ENCODE data around the gene HARS1. TPM values are rescaled to one million over a fixed set of nuclear protein-coding genes. Genes with fewer than 3 reads are reported as not detected.

The HARS1 gene
- total RNA-seq = 50.6 and 62.6 TPM in 2 replicates

GRCh38 chr5:140690941-140691924 lies at the start of gene HARS1, which contains the start of gene HARS2:
Gene HARS1, minus strand, starts transcription at chr5:140691370. Its CDS starts 66 bp downstream, at chr5:140691304.
Gene HARS2, plus strand, starts transcription at chr5:140691455. Its CDS starts 194 bp downstream, at chr5:140691649.

GRCh38 chr5:140700177-140701144 lies 9.3 kb upstream of the HARS1 start, which contains the start of gene ZMAT2:
Gene ZMAT2, plus strand, starts transcription at chr5:140700447. Its CDS starts 14 bp downstream, at chr5:140700461.

GRCh38 chr5:140673187-140673976 lies 17.8 kb downstream of the HARS1 start, which contains the start of gene DND1:
Gene DND1, minus strand, starts transcription at chr5:140673576. Its CDS starts 34 bp downstream, at chr5:140673542.

GRCh38 chr5:140664359-140665119 lies 26.6 kb downstream of the HARS1 start, which contains the start of gene WDR55:
Gene WDR55, plus strand, starts transcription at chr5:140664904. Its CDS starts 9 bp downstream, at chr5:140664913.

GRCh38 chr5:140639148-140639981 lies 51.8 kb downstream of the HARS1 start, which contains the start of gene TMCO6:
Gene TMCO6, plus strand, starts transcription at chr5:140639451. Its CDS starts 77 bp downstream, at chr5:140639528.

GRCh38 chr5:140633021-140633471 lies 58.1 kb downstream of the HARS1 start, which contains the start of gene CD14:
Gene CD14, minus strand, starts transcription at chr5:140633175. Its CDS starts 104 bp downstream, at chr5:140633071.

Other genes starting within 250 kb of the HARS1 start
- gene EIF4EBP3, start 143.7 kb downstream of the HARS1 start, total RNA-seq = 1.4 and 2.6 TPM in 2 replicates
- 26.8 and 30.1 TPM in 2 replicates for gene SRA1, start 133.9 kb downstream of the HARS1 start, total RNA-seq
- gene APBB3, start 126.8 kb downstream of the HARS1 start, total RNA-seq = 18.6 and 24.1 TPM in 2 replicates
- gene SLC35A4, start 126.5 kb downstream of the HARS1 start, total RNA-seq = 38.0 and 39.9 TPM in 2 replicates
- gene CD14, start 58.2 kb downstream of the HARS1 start, total RNA-seq = 4.8 and 5.2 TPM in 2 replicates
- gene TMCO6, start 51.9 kb downstream of the HARS1 start, total RNA-seq = 7.0 and 8.0 TPM in 2 replicates
- gene NDUFA2, start 43.7 kb downstream of the HARS1 start, total RNA-seq = 26.3 and 36.9 TPM in 2 replicates
- 47.7 and 52.2 TPM in 2 replicates for gene IK, start 43.5 kb downstream of the HARS1 start, total RNA-seq
- 23.5 and 23.7 TPM in 2 replicates for gene WDR55, start 26.5 kb downstream of the HARS1 start, total RNA-seq
- 0.07 and 0.13 TPM in 2 replicates for gene DND1, start 17.8 kb downstream of the HARS1 start, total RNA-seq
- 23.7 and 28.0 TPM in 2 replicates for gene HARS2, start 85 bp upstream of the HARS1 start, total RNA-seq
- 40.7 and 40.8 TPM in 2 replicates for gene ZMAT2, start 9.1 kb upstream of the HARS1 start, total RNA-seq
- 0.20 TPM in 1 of 2 replicates, not detected in the other for gene PCDHA1, start 94.8 kb upstream of the HARS1 start, total RNA-seq
- gene PCDHA2, start 103.5 kb upstream of the HARS1 start, total RNA-seq = 0.03 and 0.07 TPM in 2 replicates
- 0.20 and 0.39 TPM in 2 replicates for gene PCDHA3, start 109.7 kb upstream of the HARS1 start, total RNA-seq
- 0.59 and 0.69 TPM in 2 replicates for gene PCDHA4, start 115.7 kb upstream of the HARS1 start, total RNA-seq
- gene PCDHA5, start 130.2 kb upstream of the HARS1 start, total RNA-seq = 0.07 TPM in 2 replicates
- 0.76 and 0.91 TPM in 2 replicates for gene PCDHA6, start 136.6 kb upstream of the HARS1 start, total RNA-seq
- 1.4 and 1.7 TPM in 2 replicates for gene PCDHA7, start 142.9 kb upstream of the HARS1 start, total RNA-seq
- gene PCDHA8, start 149.8 kb upstream of the HARS1 start, total RNA-seq = 0.07 and 0.26 TPM in 2 replicates
- gene PCDHA9, start 157.0 kb upstream of the HARS1 start, total RNA-seq = 0.07 and 0.10 TPM in 2 replicates
- gene PCDHA10, start 164.5 kb upstream of the HARS1 start, total RNA-seq = 0.26 and 0.50 TPM in 2 replicates
- gene PCDHA11, start 177.6 kb upstream of the HARS1 start, total RNA-seq = 0.23 and 0.33 TPM in 2 replicates
- 0.07 and 0.33 TPM in 2 replicates for gene PCDHA12, start 183.9 kb upstream of the HARS1 start, total RNA-seq
- gene PCDHA13, start 190.8 kb upstream of the HARS1 start, total RNA-seq = 0.10 and 0.20 TPM in 2 replicates
- 0.07 and 0.26 TPM in 2 replicates for gene PCDHAC1, start 234.9 kb upstream of the HARS1 start, total RNA-seq

Measured in smooth muscle cell of the pulmonary artery (primary cell).